Fibroblast of villous mesenchyme (primary cell): ENCODE measurements around the gene NUSAP1. TPM values are rescaled to one million over a fixed set of nuclear protein-coding genes. Genes with fewer than 3 reads are reported as not detected.
"Not testable (repeated sequence)": the region's sequence is repeated elsewhere in the genome, so short reads cannot be mapped to it uniquely, and the experiment has no call there.

Source experiments
- DNase-seq: peaks from one replicate; pipeline ENCODE4 v3.0.0-alpha.2; 2010; ENCODE audit warnings: low read depth
- H3K4me3 ChIP-seq: 2 replicates; pipeline ENCODE4 v1.5.1; 2011; ENCODE audit warnings: low read depth, mild to moderate bottlenecking, low read length
- total RNA-seq: library from RNA; depleted of rRNA; stranded (reverse); fragments of >200 nt; gene quantifications from 2 replicates; pipeline ENCODE4 v1.2.3, GENCODE V29; 2012
- TF ChIP-seq, protein P1 (sequence below): IDR thresholded peaks from 2 replicates; pipeline ENCODE4 v1.5.1; 2012; ENCODE audit warnings: low read depth, mild to moderate bottlenecking, low read length; ENCODE audit not compliant: insufficient read depth

Gene NUSAP1
- total RNA-seq, 1 donor: 59.2 TPM

DNA sequence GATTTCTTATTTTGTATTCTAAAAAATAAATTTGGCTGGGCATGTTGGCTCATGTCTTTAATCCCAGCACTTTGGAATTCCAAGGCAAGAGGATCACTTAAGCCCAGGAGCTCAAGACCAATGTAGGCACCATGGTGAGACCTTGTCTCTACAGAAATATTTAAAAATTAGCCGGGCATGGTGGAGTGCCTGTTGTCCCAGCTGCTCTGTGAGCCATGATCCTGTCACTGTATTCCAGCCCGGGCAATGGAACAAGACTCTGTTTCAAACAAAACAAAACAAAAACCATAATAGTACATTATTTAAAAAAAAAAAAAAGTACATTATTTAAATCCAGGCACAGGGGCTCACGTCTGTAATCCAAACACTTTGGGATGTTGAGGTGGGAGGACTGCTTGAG lies 78.8 kb downstream of the NUSAP1 start:
- TF ChIP-seq, protein P1, sequence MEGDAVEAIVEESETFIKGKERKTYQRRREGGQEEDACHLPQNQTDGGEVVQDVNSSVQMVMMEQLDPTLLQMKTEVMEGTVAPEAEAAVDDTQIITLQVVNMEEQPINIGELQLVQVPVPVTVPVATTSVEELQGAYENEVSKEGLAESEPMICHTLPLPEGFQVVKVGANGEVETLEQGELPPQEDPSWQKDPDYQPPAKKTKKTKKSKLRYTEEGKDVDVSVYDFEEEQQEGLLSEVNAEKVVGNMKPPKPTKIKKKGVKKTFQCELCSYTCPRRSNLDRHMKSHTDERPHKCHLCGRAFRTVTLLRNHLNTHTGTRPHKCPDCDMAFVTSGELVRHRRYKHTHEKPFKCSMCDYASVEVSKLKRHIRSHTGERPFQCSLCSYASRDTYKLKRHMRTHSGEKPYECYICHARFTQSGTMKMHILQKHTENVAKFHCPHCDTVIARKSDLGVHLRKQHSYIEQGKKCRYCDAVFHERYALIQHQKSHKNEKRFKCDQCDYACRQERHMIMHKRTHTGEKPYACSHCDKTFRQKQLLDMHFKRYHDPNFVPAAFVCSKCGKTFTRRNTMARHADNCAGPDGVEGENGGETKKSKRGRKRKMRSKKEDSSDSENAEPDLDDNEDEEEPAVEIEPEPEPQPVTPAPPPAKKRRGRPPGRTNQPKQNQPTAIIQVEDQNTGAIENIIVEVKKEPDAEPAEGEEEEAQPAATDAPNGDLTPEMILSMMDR: no peak
- H3K4me3 ChIP-seq: no peak overlapping the region
- DNase-seq: no peak

GRCh38 chr15:41416128-41416741 lies 83.6 kb downstream of the NUSAP1 start:
- TF ChIP-seq, protein P1: no peak
- DNase-seq: no peak
- H3K4me3 ChIP-seq: peak overlapping the region; percentile 84

DNA sequence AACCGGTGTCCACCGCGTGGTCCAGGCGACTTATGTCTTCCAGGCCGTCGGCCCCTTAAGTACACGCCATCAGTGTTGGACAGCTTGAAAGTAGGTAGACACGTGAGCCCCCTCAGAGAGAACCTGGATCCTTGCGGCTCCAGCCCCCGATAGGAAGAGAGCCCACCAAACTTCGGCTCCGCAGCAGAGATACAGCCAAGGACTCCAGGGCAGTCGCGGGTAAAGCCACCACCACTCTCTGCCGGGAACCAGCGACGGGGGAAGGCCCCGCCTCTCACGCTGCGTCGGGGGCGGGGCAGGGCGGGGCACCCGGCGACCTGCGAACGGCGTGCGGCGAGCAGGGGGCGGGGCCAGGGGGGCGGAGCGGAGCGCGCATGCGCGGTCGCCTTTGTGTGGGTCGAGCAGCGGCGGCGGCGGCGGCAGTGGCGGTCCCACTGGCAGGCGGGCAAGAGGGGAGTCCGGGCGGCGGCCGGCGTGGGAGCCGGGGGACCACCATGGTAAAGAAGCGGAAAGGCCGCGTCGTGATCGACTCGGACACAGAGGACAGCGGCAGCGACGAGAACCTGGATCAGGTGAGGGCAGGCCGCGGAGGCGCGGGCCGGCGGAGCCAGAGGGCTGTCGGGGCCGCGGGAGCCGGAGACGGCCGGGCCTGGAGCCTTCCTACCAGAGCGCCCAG lies 84.2 kb downstream of the NUSAP1 start, which contains the start of gene RTF1:
RTF1 (plus strand) TSS at position 354 of the 676 bp plus-strand sequence; CDS start at position 375, 21 bp downstream.
- peak; percentile 91 for DNase-seq
- peak within 1 kb of the TSS; percentile 84 for H3K4me3 ChIP-seq
- TF ChIP-seq, protein P1: no peak

DNA sequence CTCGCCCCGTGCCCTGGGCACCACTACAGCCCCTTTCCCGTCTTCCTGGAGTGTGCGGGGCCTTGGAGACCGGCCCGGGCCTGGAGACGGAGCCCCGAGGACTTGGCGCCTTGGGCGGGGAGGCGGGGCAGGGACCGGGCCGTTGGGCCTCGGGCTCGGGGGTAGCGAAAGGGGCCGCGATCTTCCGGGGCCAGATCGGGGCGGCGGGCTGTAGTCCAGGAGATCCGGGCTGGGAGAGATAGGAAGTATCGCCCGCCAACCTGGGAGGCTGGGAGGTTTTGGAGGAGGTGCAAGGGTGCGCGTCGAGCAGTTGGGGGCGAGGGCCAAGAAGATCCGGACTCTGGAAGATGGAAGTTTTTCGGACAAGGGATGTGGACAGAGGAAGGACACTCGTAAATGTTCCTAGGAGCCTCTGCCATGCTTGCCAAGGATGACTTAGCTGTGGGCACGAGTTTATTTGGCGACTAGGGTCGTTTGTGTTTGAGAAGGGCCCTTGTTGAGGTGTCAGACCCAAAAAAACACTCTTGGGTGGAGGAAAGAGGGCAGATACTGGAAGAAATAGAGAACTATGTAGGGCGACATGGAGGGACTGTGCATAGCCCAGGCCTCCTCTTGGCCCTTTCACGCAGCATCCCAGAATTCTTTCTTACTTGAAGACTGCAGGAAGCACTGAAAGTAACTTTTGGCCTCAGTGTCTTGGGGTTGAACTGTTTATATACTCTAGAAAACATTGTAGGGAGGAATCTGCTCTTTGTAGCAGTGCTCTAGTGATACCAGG lies 84.9 kb downstream of the NUSAP1 start:
- peak overlapping the region; percentile 84 for H3K4me3 ChIP-seq
- TF ChIP-seq, protein P1: no peak
- peak; percentile 44 for DNase-seq

DNA sequence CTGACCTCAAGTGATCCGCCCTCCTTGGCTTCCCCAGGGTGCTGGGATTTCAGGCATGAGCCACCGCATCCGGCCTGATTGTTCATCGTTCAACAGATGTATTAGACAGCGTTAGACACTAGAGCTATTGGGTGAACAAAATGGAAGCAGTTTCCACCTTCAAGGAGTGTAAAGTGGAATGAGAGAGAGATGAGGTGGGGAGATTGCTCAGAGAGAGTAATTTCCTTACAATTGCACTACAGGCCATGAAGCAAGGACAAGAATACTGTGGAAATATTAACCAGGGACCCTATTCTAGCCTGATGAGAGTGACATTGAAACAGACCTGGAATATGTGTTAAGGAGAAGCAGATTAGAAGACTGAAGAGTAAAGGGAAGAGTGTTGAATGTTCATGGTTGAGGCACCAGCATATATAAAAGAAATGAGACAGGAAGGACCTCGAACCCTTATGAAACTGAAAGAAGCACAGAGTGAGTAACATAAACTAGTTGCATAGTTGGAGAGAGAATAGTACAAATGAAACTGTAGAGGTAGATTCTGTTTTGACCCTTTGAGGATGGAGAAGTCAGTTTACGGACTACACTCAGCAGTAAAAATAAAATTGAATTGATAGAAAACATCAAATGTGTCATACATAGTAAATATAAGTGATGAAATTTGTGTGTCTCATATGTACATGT lies 91.4 kb downstream of the NUSAP1 start:
- no peak overlapping the region for H3K4me3 ChIP-seq
- no peak for DNase-seq
- TF ChIP-seq, protein P1: no peak

- no peak for DNase-seq
- no peak overlapping the region for H3K4me3 ChIP-seq
- TF ChIP-seq, protein P1: no peak
Measured at GRCh38 chr15:41424809-41425208, 92.1 kb downstream of the NUSAP1 start.

- H3K4me3 ChIP-seq: not testable (repeated sequence)
Measured at GRCh38 chr15:41425907-41426306, 93.2 kb downstream of the NUSAP1 start.

More at GRCh38 chr15:41425907-41426306, 93.2 kb downstream of the NUSAP1 start:
- not testable (repeated sequence) for DNase-seq
